ENCODE data around the gene LDLRAD4.

- TF ChIP-seq CTCF (conservative IDR thresholded peaks at IDR 0.05; ENCODE audit: low read depth, low read length) (no peak), EZH2 (IDR thresholded peaks at IDR 0.05; ENCODE audit: borderline replicate concordance, low read depth, low read length, poor library complexity, severe bottlenecking) (no peak)
Observed at GRCh38 chr18:13364721-13365205, 146.2 kb downstream of the LDLRAD4 start.

Measured in A673 (cell line).